RKO (cell line): ENCODE measurements around the gene EFEMP1.

Source experiments
- DNase-seq: peaks from one replicate; pipeline ENCODE4 v3.0.0-alpha.2; 2016; ENCODE audit warnings: low spot score

The EFEMP1 gene

GRCh38 chr2:55898386-55899040 is 25.1 kb downstream of the EFEMP1 start:
- DNase-seq: no peak

DNA sequence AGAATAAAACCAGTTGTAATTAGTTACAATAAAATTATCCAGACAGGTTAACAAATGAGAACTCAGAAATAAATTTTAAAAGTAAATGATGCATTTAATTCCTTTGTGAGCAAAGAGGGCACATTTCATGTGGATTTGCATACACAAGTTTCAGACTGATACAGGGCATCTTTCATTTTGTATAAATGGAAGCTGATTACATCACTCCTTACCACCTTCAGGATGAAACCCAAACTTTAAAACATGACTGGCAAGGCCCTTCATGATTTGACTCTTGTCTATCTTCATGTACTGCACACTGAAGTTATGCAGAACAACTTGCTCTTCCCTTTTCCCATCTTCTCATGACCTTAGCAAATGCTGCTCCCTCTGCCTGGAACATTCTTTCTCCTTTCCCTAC is 26.9 kb downstream of the EFEMP1 start:
- no peak for DNase-seq

GRCh38 chr2:55894720-55895119 is 28.9 kb downstream of the EFEMP1 start:
- no peak for DNase-seq

DNA sequence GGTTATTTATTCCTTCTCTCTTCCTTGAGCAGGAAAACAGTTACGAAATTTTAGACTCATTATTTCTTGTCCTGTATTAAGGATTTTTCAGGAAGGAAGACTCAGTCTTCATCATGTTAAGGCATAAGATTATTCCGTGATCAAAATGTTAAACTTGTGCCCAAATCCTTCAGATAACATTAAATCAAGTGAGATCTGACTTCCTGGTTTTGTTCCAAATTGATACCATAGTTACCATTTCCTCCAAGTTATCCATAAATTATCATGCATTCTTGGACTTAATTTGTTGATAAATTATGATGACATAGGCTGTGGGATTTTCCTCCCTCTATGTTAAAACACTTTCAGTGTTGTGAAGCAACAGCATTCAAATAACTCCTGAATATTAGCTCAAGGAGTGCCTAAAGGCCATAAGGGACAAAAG is 31.9 kb downstream of the EFEMP1 start:
- no peak for DNase-seq

DNA sequence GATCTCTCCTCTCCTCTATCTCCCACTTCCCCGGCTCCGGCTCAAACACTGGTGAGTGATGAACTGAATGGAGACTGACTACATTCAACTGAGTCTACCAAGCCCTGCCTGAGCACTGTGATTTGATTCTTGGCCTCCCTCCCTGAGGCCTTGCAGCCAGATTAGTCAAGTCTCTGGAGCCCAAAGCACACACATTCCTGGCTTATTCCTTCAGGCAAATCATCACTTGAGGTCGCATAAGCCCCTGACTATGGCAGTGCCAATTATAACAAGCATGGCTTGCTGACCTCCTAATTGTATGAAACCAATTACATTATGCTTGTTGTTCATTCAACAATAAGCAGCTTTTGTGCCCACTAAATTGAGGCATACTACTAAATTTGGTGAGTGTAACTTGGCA is 34.6 kb downstream of the EFEMP1 start:
- no peak for DNase-seq

GRCh38 chr2:55887901-55888624 is 35.5 kb downstream of the EFEMP1 start:
- DNase-seq: peak; percentile 48

DNA sequence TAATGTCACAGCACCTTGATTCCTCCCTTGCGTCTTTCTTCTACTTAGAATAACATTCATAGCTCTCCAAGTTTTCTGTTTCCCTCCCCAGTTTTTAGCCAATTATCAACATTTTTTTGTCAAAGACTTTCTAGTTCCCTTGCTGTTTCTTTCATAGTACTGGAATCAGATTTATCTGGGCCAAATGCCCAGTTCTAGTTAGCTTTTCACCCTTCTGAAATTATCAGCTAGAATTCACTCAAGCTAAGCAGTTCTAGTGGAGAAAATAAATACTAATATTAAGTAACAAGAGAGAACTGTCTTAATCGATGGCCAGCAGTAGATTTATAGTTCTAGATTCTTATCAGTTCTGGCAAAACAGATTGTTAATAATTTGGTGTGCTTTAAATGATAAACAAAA is 36.2 kb downstream of the EFEMP1 start:
- no peak for DNase-seq

DNA sequence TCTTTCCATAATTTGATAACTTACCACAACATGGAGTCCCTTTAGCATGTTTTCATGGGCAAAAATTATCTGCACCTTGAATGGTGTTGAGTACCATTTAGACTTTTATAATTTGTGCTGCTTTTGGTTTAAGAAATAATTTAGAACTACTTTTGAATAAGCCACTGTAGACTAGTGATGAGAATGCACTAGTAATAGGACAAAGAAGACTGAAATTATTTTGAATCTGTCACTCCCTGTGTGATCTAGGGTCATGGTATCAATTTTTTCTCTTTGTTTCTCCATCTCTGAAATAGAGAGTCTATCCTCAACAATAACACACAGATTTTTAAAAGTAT is 37.7 kb downstream of the EFEMP1 start:
- no peak for DNase-seq

DNA sequence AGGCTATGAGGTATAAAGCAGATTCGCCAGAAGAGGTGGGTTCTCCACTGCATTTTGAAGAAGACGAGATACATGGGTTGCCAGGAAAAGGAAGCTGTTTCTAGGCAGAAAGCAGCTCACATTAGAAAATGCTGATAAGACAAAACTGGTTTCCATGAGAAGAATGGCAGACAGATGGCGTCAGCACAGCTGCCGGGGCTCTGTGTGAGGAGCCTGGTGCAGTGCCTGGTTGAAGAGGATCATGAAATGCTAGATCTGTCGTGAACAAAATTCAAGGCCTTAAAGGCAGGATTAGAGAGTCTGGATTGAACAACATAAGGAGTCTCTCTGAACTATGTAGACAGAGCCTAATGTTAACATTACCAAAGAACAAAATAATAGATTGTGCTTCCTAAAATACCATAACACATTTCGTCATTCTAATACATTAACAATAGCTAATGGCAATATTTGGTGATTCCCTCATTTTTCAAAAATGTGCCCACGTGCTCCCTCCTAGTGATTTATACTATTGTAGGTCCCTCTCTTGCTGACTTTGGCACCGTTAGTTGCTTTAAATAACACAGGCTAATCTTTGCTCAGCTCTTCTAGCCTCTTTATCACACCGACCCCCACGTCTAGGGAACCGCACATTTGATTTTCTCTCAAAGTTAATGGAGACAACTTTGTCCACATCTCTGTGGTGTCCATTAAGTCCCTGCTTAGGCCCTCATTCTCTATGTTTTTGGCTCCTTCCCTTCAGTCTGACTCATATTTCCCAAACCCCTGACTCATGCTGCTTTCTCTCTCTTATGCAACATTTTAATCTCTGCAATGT is 38.2 kb downstream of the EFEMP1 start:
- peak; percentile 71 for DNase-seq

- DNase-seq: no peak
These were observed 39.8 kb downstream of the EFEMP1 start for GRCh38 chr2:55883829-55884228.

GRCh38 chr2:55883357-55883756 is 40.2 kb downstream of the EFEMP1 start:
- DNase-seq: no peak

GRCh38 chr2:55882954-55883353 is 40.6 kb downstream of the EFEMP1 start:
- no peak for DNase-seq

DNA sequence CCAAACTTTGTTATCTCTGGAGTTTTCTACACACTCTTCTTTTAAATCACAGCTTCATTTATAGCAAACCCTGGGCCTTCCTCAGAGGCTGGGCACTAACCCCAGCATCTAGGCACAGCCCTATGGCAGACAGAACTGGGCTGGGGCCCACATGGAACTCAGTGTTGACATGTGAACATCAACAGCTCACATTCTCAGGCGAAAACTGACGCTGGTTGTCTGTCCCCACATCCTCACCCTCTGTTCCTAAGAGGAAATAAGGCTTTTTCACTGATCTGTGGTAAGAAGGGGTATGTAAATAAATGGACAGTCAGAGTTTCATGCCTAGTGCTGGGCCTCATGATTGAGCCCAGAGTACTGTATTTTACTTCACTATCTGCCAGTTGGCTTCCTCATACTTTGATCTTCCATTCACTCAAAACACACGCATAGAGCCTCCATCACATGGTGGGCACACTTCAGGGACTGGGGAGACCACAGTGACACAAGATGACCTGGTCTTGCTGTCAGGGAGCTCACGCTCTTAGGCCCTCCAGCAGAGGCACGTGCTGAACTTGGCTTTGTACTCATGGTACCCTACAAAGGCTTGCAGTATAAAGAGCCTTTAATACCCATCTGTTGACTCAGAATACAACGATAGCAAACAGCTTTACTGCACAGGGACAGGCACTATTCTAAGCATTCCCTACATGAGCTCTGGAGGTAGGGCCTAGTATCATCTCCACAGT is 43.0 kb downstream of the EFEMP1 start:
- no peak for DNase-seq

GRCh38 chr2:55879976-55880375 is 43.6 kb downstream of the EFEMP1 start:
- DNase-seq: no peak

- DNase-seq: no peak
These were observed 46.5 kb downstream of the EFEMP1 start for GRCh38 chr2:55877087-55877436.

DNA sequence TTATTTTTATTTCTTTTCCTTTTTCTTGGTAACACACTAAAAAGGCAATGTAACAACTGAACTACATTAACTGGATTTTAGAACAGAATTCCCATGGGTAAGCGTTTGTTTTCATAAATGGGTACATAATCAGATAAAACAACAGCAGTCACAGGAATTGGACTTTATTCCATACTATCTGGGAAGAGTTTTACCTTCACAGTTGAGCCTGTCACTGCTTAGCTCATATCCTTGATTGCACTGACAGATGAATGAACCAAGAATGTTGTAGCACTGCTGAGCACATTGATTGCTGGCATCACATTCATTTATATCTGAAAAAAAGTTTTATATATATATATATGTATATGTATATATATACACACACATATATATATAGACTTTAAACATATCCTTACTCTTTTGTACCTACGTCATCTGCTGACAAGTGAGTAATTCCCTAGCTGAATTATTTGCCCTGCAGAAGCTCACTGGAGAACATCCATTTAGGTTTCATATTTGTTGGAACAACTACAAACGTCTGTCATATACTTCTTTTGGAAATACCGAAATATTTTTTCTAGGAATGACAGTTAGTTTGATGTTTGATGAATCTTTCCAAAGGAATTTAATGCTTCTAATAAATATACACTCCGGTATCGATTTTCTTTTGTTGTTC is 47.0 kb downstream of the EFEMP1 start:
- no peak for DNase-seq

- peak; percentile 5 for DNase-seq
These were observed 48.0 kb downstream of the EFEMP1 start for GRCh38 chr2:55875434-55876135.

DNA sequence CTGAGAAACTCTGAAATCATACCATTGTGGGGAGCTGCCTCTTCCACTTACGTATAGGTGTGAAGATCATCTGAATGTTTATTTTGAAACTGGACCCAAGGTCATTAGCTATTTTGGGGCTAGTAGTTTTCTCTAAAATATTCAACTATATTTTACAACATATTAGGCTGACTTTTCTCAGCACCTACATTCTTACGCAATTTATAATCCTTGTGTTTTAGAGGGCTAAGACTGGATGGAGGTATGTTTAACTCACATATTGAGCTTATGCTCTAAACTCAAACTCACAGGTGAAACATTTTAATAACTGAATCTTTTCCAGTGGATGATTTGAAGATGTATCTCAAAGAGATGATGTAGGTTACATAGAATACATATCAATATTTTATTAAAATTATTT is 49.2 kb downstream of the EFEMP1 start:
- no peak for DNase-seq

GRCh38 chr2:55871637-55872036 is 51.9 kb downstream of the EFEMP1 start:
- no peak for DNase-seq

DNA sequence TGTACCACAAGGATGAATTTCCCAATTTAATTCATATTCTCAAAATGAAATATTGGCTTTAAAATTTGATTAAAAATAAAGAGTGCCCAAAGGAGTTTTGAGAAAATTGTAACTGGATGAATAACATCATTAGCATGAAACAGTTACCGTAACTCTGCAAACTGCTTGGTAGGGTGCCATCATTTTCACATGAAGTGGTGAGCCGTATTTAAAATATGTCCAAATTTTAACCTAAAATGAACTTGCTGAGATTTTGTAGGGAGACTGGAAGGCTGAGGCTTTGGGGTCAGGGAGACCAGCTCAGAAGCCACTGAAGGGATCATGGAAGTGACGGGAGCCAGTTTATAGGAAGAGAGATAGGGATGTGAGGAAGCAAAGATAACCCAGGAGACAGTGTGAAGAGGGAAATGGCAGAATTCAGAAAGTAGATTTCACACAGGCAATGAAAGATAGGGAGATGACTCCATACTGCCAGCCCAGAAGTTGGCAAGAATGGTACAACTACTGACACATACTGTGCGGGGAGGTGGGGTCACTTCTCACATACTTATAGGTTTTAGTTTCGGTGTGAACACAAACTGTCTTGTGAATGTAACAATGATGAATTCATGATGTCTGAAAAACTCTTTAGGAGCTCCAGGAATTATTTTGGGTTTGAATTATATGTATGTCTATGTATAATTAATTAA is 53.8 kb downstream of the EFEMP1 start:
- DNase-seq: no peak
